Hepatic stellate cell (primary cell): Measurements from ENCODE around the gene SORCS2.
A peak's percentile ranks its signal among the peaks of the same experiment; 100 is the strongest.

ENCODE experiments used
- DNase-seq: peaks from one replicate; pipeline ENCODE4 v3.0.0; 2011; ENCODE audit warnings: low spot score

Gene SORCS2

GRCh38 chr4:7291372-7292114 lies 99.2 kb downstream of the SORCS2 start:
- no peak for DNase-seq

- no peak for DNase-seq
Observed at GRCh38 chr4:7293703-7294102, 101.4 kb downstream of the SORCS2 start.

GRCh38 chr4:7294176-7294756 lies 101.9 kb downstream of the SORCS2 start:
- no peak for DNase-seq

- DNase-seq, result no peak
Observed at GRCh38 chr4:7295197-7295910, 103.0 kb downstream of the SORCS2 start.

GRCh38 chr4:7295911-7296660 lies 103.7 kb downstream of the SORCS2 start:
- DNase-seq, result peak; percentile 48

- no peak for DNase-seq
Observed at GRCh38 chr4:7296661-7297335, 104.5 kb downstream of the SORCS2 start.

- no peak for DNase-seq
Observed at GRCh38 chr4:7297374-7297773, 105.0 kb downstream of the SORCS2 start.

GRCh38 chr4:7297881-7298280 lies 105.5 kb downstream of the SORCS2 start:
- no peak for DNase-seq

GRCh38 chr4:7298619-7299009 lies 106.3 kb downstream of the SORCS2 start:
- DNase-seq, result no peak

GRCh38 chr4:7299010-7299907 lies 106.9 kb downstream of the SORCS2 start:
- DNase-seq, result no peak

- no peak for DNase-seq
Observed at GRCh38 chr4:7299908-7300710, 107.8 kb downstream of the SORCS2 start.

GRCh38 chr4:7300711-7301095 lies 108.4 kb downstream of the SORCS2 start:
- no peak for DNase-seq

- DNase-seq, result no peak
Observed at GRCh38 chr4:7301126-7301785, 108.9 kb downstream of the SORCS2 start.

GRCh38 chr4:7301846-7302630 lies 109.7 kb downstream of the SORCS2 start:
- DNase-seq, result no peak

GRCh38 chr4:7302781-7303404 lies 110.6 kb downstream of the SORCS2 start:
- no peak for DNase-seq

GRCh38 chr4:7303561-7303960 lies 111.2 kb downstream of the SORCS2 start:
- no peak for DNase-seq

GRCh38 chr4:7304436-7304835 lies 112.1 kb downstream of the SORCS2 start:
- DNase-seq, result no peak
